ENCODE results near the gene GLI3. TPM values are rescaled to one million over a fixed set of nuclear protein-coding genes. Genes with fewer than 3 reads are reported as not detected.

The GLI3 gene
- total and polyA plus RNA-seq, 2 of the 8 experiments (the other 6 are each of a cell fraction or from before 2014, with no cell fraction given): 8.0 to 31.1 TPM

GRCh38 chr7:41921453-41921981 is 315.5 kb downstream of the GLI3 start (continued):
- no peak for TF ChIP-seq KDM5A (IDR thresholded peaks at IDR 0.05; ENCODE audit: low read length)
- no peak for TF ChIP-seq CBX5 (IDR thresholded peaks at IDR 0.05; ENCODE audit: low read depth, low read length)
- no peak for TF ChIP-seq SUZ12 (IDR thresholded peaks at IDR 0.05; ENCODE audit: low read length)
